AG04450 (cell line): ENCODE results near the gene MPND. TPM values are rescaled to one million over a fixed set of nuclear protein-coding genes. Genes with fewer than 3 reads are reported as not detected.

Experiments
- CTCF ChIA-PET: fragments of 300-600, 350-600 bp; formaldehyde crosslinking; extraction: SDS; loops from one replicate; lab custom pipeline; 2022; ENCODE audit warnings: antibody characterized with exemption, inconsistent platforms; lab: Charles Lee
- POLR2A ChIA-PET: fragments of 350-600 bp; formaldehyde crosslinking; extraction: SDS; loops from one replicate; lab custom pipeline; 2021; ENCODE audit warnings: antibody characterized with exemption, inconsistent platforms; lab: Yijun Ruan, JAX
- DNase-seq: peaks from one replicate; pipeline ENCODE4 v3.0.0-alpha.2; 2011; ENCODE audit warnings: low read depth, low spot score
- H3K27ac ChIP-seq: one replicate; pipeline ENCODE4 v1.5.1; 2012; ENCODE audit warnings: low read depth, low read length, control low read depth
- H3K27me3 ChIP-seq: one replicate; pipeline ENCODE4 v1.6.0; 2012; ENCODE audit warnings: low read length; ENCODE audit not compliant: control insufficient read depth, insufficient read depth
- H3K4me3 ChIP-seq: 2 replicates; pipeline ENCODE4 v1.5.1; 2011; ENCODE audit warnings: mild to moderate bottlenecking, low read depth, low read length, control low read depth
- H3K9me3 ChIP-seq: 2 replicates; pipeline ENCODE4 v1.5.1; 2012; ENCODE audit warnings: low read length; ENCODE audit not compliant: control insufficient read depth, insufficient read depth
- polyA plus RNA-seq: library from polyadenylated mRNA; depleted of rRNA; stranded (reverse); fragments of >200 nt; gene quantifications from 2 replicates; pipeline ENCODE4 v1.2.3, GENCODE V29; 2011
- TF ChIP-seq, protein P1 (sequence below): IDR thresholded peaks from 2 replicates; pipeline ENCODE4 v1.5.1; 2011; ENCODE audit warnings: low read depth, low read length, control low read depth, inconsistent platforms

MPND gene
- polyA plus RNA-seq, 1 experiment, result 5.1 TPM

DNA sequence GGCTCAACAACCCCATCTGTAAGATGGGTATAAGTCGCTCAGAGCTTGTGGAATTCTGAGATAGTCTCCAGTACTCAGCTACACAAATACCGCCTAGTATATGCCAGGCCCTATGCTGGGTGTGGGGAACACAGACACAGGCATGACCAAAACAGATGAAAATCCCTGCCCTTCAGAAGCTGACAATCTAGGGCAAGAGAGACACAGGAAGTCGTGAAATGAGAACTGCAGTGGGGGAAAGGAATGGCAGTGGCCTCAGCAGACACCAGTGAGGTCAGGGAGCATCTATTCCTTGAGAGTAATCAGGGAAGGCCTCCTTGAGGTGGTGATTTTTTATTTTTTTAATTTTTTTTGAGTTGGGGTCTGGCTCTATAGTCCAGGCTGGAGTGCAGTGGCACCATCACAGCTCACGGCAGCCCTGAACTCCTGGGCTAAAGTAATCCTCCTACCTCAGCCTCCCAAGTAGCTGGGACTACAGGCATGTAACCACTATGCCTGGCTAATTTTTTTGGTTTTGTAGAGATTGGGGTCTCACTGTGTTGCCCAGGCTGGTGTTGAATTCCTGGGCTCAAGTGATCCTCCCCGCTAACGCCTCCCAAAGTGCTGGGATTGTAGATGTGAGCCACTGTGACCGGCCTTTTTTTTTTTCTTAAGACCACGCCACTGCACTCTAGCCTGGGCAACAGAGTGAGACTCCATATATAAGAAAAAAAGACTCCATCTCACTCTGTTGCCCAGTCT, 44.4 kb upstream of the MPND start:
- DNase-seq, result no peak
- H3K27me3 ChIP-seq, result no peaks in the 10 kb centered on the region
- ChIA-PET CTCF (interaction anchor here (0.7 to 0.9 kb wide), 2 partner anchors 32 to 102 kb away, joined by 3 to 4 read pairs; partner anchors contain the start of gene SH3GL1), POLR2A (no interaction called here)
- H3K9me3 ChIP-seq, result no peaks in the 10 kb centered on the region
- H3K4me3 ChIP-seq, result no peak overlapping the region
- H3K27ac ChIP-seq, result no peak overlapping the region
- TF ChIP-seq, protein P1, sequence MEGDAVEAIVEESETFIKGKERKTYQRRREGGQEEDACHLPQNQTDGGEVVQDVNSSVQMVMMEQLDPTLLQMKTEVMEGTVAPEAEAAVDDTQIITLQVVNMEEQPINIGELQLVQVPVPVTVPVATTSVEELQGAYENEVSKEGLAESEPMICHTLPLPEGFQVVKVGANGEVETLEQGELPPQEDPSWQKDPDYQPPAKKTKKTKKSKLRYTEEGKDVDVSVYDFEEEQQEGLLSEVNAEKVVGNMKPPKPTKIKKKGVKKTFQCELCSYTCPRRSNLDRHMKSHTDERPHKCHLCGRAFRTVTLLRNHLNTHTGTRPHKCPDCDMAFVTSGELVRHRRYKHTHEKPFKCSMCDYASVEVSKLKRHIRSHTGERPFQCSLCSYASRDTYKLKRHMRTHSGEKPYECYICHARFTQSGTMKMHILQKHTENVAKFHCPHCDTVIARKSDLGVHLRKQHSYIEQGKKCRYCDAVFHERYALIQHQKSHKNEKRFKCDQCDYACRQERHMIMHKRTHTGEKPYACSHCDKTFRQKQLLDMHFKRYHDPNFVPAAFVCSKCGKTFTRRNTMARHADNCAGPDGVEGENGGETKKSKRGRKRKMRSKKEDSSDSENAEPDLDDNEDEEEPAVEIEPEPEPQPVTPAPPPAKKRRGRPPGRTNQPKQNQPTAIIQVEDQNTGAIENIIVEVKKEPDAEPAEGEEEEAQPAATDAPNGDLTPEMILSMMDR, result no peak

DNA sequence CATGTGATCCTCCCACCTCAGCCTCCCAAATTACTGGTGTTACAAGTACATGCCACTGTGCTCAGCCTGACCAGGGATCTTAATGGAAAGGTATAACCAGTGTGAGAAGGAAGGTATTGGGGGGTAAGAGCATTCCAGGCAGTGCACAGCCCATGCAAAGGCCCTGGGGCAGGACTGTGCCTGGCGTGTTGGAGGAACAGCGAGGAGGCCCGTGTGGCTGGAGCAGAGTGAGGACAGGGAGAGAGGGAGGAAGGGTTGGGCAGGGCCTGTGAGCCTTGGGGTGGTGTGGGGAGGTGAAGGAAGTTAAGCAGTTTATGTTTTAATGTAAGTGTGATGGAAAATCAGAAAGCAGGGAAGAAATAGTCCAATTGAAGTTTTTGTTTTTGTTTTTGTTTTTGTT, 42.8 kb upstream of the MPND start:
- POLR2A ChIA-PET, result interaction anchor here (0.6 kb wide), 1 partner anchor 113 kb away, joined by 5 read pairs; no protein-coding TSS in a partner anchor

DNA sequence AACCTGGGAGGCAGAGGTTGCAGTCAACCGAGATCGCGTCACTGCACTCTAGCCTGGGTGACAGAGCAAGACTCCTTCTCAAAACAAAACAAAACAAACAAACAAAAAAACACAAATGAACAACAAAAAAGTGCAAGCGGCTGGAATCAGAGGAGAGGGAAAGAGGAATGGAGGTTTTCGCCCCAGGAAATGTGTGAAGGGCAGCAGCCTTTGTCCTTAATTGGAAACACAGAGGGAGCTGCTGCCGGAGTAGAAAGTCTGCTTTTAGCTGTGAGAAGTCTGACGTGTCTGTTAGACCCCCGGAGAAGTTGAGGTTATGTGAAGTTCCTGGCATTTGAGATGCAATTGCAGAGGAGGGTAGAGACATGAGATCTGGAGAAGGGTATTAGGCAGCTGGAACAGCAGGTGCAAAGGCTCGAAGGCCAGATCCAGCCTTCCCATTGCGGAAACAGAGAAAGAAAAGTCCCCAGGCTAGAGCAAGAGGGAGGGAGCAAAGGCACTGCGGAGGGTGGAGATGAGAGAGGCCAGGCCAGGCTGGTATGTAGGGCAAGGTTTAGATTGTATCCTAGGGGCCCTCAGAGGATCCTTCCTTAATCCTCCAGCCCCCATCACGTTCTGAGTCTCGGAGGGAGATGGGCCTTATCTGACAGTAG, 41.6 kb upstream of the MPND start:
- no peak overlapping the region for H3K27ac ChIP-seq
- TF ChIP-seq, protein P1, result no peak
- CTCF ChIA-PET, result interaction anchor here (0.6 kb wide), 1 partner anchor 32 kb away, joined by 9 read pairs; no protein-coding TSS in a partner anchor
- no peak for DNase-seq
- H3K4me3 ChIP-seq, result no peak overlapping the region
- POLR2A ChIA-PET, result no interaction called here
- H3K9me3 ChIP-seq, result no peaks in the 10 kb centered on the region
- H3K27me3 ChIP-seq, result no peaks in the 10 kb centered on the region

More for the DNA sequence above, 42.8 kb upstream of the MPND start:
- no peaks in the 10 kb centered on the region for H3K27me3 ChIP-seq
- H3K4me3 ChIP-seq, result no peak overlapping the region
- no peaks in the 10 kb centered on the region for H3K9me3 ChIP-seq
- no peak for DNase-seq
- no peak overlapping the region for H3K27ac ChIP-seq
- TF ChIP-seq, protein P1, result no peak
- CTCF ChIA-PET, result no interaction called here

DNA sequence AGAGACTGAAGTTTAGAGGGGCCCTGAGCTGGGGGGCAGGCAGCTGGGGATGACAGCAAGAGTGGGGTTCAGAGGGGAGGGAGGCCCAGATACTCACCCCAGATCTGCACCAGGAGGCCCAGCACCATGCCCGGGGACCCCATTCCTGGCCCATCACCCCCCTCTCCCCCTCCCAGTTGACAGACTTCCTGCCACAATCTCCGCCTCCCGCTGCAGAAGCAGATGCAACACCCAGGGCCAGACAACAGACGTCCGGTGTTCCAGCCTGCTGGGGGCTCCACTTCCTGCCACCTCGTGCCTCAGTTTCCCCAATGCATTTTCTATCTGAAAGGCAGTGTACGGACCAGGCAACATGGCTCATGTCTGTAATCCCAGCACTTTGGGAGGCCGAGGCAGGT, 41.1 kb upstream of the MPND start, which contains the start of gene TMIGD2:
TMIGD2 (minus strand) TSS at position 147 of the 398 bp plus-strand sequence; CDS start at position 143, 4 bp downstream.
- DNase-seq, result no peak
- Histone ChIP-seq H3K27ac (no peak within 1 kb of the TSS), H3K9me3 (no peaks in the 10 kb centered on the region), H3K4me3 (no peak within 1 kb of the TSS), H3K27me3 (no peaks in the 10 kb centered on the region)
- TF ChIP-seq, protein P1, result no peak
- POLR2A ChIA-PET, result no interaction called here
- CTCF ChIA-PET, result interaction anchor here (0.6 kb wide), 1 partner anchor 33 kb away, joined by 9 read pairs; no protein-coding TSS in a partner anchor
